A549 (cell line): ENCODE results near the gene ZBTB37. TPM values are rescaled to one million over a fixed set of nuclear protein-coding genes. Genes with fewer than 3 reads are reported as not detected.

ENCODE experiments used
- ATAC-seq, 2 experiments: fragments of 200-7000 bp in 1 of 2; fragments of >200 bp in 1 of 2; cut with Nextera tagmentation in 1 of 2; cut with Tn5 transposase in 1 of 2; 3 replicates each; pipeline versions ENCODE4 v1.8.0 to v1.9.1; 2018 to 2020; ENCODE audit warnings: mild to moderate bottlenecking in 1 of 2, moderate library complexity in 1 of 2
- CTCF ChIA-PET: fragments of 300-600 bp; sonication (Branson Sonifier 250); formaldehyde crosslinking; extraction: SDS; loops from one replicate; lab custom pipeline; 2021; ENCODE audit warnings: antibody characterized with exemption, inconsistent platforms; lab: Yijun Ruan, JAX
- POLR2A ChIA-PET: fragments of 350-600 bp; formaldehyde crosslinking; extraction: SDS; loops from one replicate; lab custom pipeline; 2021; ENCODE audit warnings: antibody characterized with exemption, inconsistent platforms; lab: Yijun Ruan, JAX
- DNase-seq, 2 experiments: peaks; one replicate each; pipeline versions ENCODE4 v3.0.0 to v3.0.0-alpha.2; 2011 to 2016; ENCODE audit warnings: low read depth in 1 of 2, low spot score in 1 of 2
- FAIRE-seq: peaks from 2 replicates; lab custom pipeline; 2011; peaks lifted over from hg19 to GRCh38; lab: Jason Lieb, UNC
- H3K27ac ChIP-seq, 2 experiments: fragments of >200 bp; sonication (Bioruptor Twin); formaldehyde crosslinking; 3 replicates each; pipeline ENCODE4 v1.5.1; 2016 to 2017
- H3K4me1 ChIP-seq: fragments of >200 bp; sonication (Bioruptor Twin); formaldehyde crosslinking; 3 replicates; pipeline ENCODE4 v1.6.1; 2016
- H3K4me2 ChIP-seq: fragments of >200 bp; sonication (Bioruptor Twin); formaldehyde crosslinking; 3 replicates; pipeline ENCODE4 v1.6.1; 2016
- H3K4me3 ChIP-seq: fragments of >200 bp; sonication (Bioruptor Twin); formaldehyde crosslinking; 3 replicates; pipeline ENCODE4 v1.5.1; 2016
- H3K9me3 ChIP-seq: fragments of >200 bp; sonication (Bioruptor Twin); formaldehyde crosslinking; 3 replicates; pipeline ENCODE4 v1.6.1; 2016
- CBX8 ChIP-seq: fragments of 200-600 bp; sonication (generic); IDR thresholded peaks from 2 replicates; pipeline ENCODE4 v1.6.1; 2016
- EHF ChIP-seq: fragments of 250-450 bp; sonication (Bioruptor Pico); IDR thresholded peaks from 2 replicates; pipeline ENCODE4 v1.5.0; 2020; ENCODE audit warnings: mild to moderate bottlenecking
- FOSL2 ChIP-seq, 2 experiments: fragments of 450-650 bp in 1 of 2; fragments of >200 bp in 1 of 2; sonication (Bioruptor Twin) in 1 of 2; formaldehyde crosslinking; IDR thresholded peaks; 2 replicates each; pipeline versions ENCODE4 v1.5.0 to v1.6.1; 2016 to 2020; ENCODE audit warnings: mild to moderate bottlenecking in 1 of 2, moderate library complexity in 1 of 2
- FOXS1 ChIP-seq: fragments of 250-450 bp; sonication (Bioruptor Pico); IDR thresholded peaks from 2 replicates; pipeline ENCODE4 v1.5.0; 2020; ENCODE audit warnings: mild to moderate bottlenecking, moderate library complexity
- GATA3 ChIP-seq: IDR thresholded peaks from 2 replicates; pipeline ENCODE4 v1.6.1; 2012; ENCODE audit warnings: borderline replicate concordance
- HOXA7 ChIP-seq: fragments of 250-450 bp; sonication (Bioruptor Pico); IDR thresholded peaks from 2 replicates; pipeline ENCODE4 v1.5.0; 2020; ENCODE audit warnings: mild to moderate bottlenecking, moderate library complexity
- KDM1A ChIP-seq: fragments of 200-600 bp; sonication (generic); IDR thresholded peaks from 2 replicates; pipeline ENCODE4 v1.6.1; 2016; ENCODE audit warnings: low read depth, mild to moderate bottlenecking
- NPAS2 ChIP-seq: fragments of 250-450 bp; sonication (Bioruptor Pico); IDR thresholded peaks from 2 replicates; pipeline ENCODE4 v1.8.0; 2022; ENCODE audit warnings: mild to moderate bottlenecking, moderate library complexity, borderline replicate concordance
- PHF8 ChIP-seq: fragments of 200-600 bp; sonication (generic); IDR thresholded peaks from 2 replicates; pipeline ENCODE4 v1.6.1; 2016; ENCODE audit warnings: low read depth, mild to moderate bottlenecking, antibody characterized with exemption, moderate library complexity, borderline replicate concordance
- SMC3 ChIP-seq: fragments of >200 bp; sonication (Bioruptor Twin); formaldehyde crosslinking; IDR thresholded peaks from 3 replicates; pipeline ENCODE4 v1.6.1; 2018; ENCODE audit warnings: inconsistent platforms
- ZC3H11A ChIP-seq: fragments of 450-650 bp; IDR thresholded peaks from 2 replicates; pipeline ENCODE4 v1.6.1; 2014; ENCODE audit warnings: antibody characterized with exemption, mild to moderate bottlenecking
- ZNF302 ChIP-seq: fragments of 250-450 bp; sonication (Bioruptor Pico); IDR thresholded peaks from 2 replicates; pipeline ENCODE4 v1.9.0; 2021; ENCODE audit warnings: inconsistent platforms, mild to moderate bottlenecking, moderate library complexity
- ZSCAN20 ChIP-seq: fragments of 250-450 bp; sonication (Bioruptor Pico); IDR thresholded peaks from 2 replicates; pipeline ENCODE4 v1.8.0; 2022; ENCODE audit warnings: mild to moderate bottlenecking, moderate library complexity
- WGBS: methylation state at CpG from one replicate; pipeline ENCODE4 v1.1.6; 2017; ENCODE audit errors: missing lambda C conversion rate; 5-methylcytosine and 5-hydroxymethylcytosine counted together
- polyA plus RNA-seq, 4 experiments: library from polyadenylated mRNA; depleted of rRNA in 3 of 4; stranded (reverse); fragments of >200 nt; fragmentation: RNase III in 1 of 4; extraction: RNeasy Plus Mini Kit Qiagen cat#74134 plus additional on column Dnase treatment in 1 of 4; gene quantifications; 2 replicates in 3 of 4; 3 replicates in 1 of 4; pipeline ENCODE4 v1.2.3, GENCODE V29; 2011 to 2017
- small RNA-seq, 6 experiments: library from RNA; depleted of rRNA; stranded (forward); fragments of <200 nt; gene quantifications; one replicate each; pipeline ENCODE3, GENCODE V24; 2012
- TF ChIP-seq, protein P1 (sequence below): IDR thresholded peaks from 2 replicates; pipeline ENCODE4 v1.6.1; 2012; ENCODE audit warnings: low read depth, borderline replicate concordance
- TF ChIP-seq, protein P2 (sequence below): fragments of 250-450 bp; sonication (Bioruptor Pico); IDR thresholded peaks from 2 replicates; pipeline ENCODE4 v1.5.0; 2021; ENCODE audit warnings: mild to moderate bottlenecking, moderate library complexity, borderline replicate concordance
- TF ChIP-seq, protein P3 (sequence below): fragments of 150-350 bp; IDR thresholded peaks from 2 replicates; pipeline ENCODE4 v1.6.1; 2014; ENCODE audit warnings: low read depth, mild to moderate bottlenecking, low read length
- TF ChIP-seq, protein P4 (sequence below): fragments of 250-450 bp; sonication (Bioruptor Pico); IDR thresholded peaks from 2 replicates; pipeline ENCODE4 v1.5.0; 2020; ENCODE audit warnings: low read depth, mild to moderate bottlenecking, moderate library complexity

ZBTB37 gene
- polyA plus RNA-seq, 2 of the 4 experiments (the other 2 are of a cell fraction) = 1.0 to 3.0 TPM

DNA sequence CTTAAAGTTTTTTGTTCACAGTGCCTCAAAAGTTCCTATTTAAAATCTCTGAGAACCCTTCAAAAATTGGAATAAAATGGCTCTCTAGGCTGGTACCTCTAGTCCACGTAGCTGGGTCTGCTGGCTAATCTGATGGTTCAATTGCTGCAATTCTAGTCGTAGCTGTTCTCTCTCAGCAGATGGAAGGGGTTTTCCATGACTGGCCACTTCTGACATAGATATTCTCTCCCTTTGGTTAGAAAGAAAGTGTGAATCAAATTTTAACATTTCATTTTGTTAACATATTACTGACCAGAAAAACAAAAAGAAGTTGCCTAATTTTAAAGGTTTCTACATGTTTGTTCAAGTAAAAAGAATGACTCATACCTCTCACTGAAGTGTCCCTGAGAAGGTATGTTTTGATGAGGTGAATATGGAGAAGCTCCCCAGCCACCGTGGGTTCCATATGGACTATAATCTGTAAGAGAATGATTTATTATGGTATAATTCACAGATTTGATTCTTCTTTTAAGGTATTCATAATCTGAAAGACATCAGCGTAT, 78.3 kb downstream of the ZBTB37 start:
- POLR2A ChIA-PET = interaction anchor here (0.9 to 1.2 kb wide), 3 partner anchors 15 to 78 kb away, joined by 3 read pairs; partner anchors contain the start of genes RC3H1 and ZBTB37

DNA sequence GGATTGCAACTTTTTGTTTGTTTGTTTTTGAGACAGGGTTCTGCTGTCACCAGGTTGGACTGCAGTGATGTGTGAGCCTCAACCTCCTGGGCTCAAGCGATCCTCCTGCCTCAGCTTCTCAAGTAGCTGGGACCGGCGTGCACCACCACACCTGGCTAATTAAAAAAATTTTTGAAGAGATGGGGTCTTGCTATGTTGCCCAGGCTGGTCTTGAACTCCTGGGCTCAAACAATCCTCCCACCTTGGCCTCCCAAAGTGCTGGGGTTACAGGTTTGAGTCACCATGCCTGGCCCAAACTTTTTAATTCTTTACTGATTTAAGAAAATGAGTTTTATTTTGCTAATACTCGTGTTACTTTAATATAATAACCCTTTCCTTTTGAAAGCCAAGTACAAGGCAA, 80.4 kb downstream of the ZBTB37 start:
- WGBS = 92% methylated on average over 4 of the region's 4 CpGs
- no peak overlapping the region for H3K4me2 ChIP-seq
- CTCF ChIA-PET = no interaction called here
- POLR2A ChIA-PET = no interaction called here
- peaks cover 10% of the 10 kb centered on the region; the same call in 2 of the 3 replicates for H3K4me1 ChIP-seq
- FAIRE-seq (no peak), DNase-seq (no peak), ATAC-seq (no peak)
- TF ChIP-seq, protein P1, sequence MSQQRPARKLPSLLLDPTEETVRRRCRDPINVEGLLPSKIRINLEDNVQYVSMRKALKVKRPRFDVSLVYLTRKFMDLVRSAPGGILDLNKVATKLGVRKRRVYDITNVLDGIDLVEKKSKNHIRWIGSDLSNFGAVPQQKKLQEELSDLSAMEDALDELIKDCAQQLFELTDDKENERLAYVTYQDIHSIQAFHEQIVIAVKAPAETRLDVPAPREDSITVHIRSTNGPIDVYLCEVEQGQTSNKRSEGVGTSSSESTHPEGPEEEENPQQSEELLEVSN = no peak
- TF ChIP-seq NPAS2 (CRISPR knock-in tag) (no peak), SMC3 (no peak), ZNF302 (CRISPR knock-in tag) (no peak), ZSCAN20 (CRISPR knock-in tag) (no peak), GATA3 (no peak), ZC3H11A (no peak), PHF8 (no peak), EHF (CRISPR knock-in tag) (no peak), FOXS1 (no peak), KDM1A (no peak), CBX8 (no peak)
- TF ChIP-seq, protein P2, sequence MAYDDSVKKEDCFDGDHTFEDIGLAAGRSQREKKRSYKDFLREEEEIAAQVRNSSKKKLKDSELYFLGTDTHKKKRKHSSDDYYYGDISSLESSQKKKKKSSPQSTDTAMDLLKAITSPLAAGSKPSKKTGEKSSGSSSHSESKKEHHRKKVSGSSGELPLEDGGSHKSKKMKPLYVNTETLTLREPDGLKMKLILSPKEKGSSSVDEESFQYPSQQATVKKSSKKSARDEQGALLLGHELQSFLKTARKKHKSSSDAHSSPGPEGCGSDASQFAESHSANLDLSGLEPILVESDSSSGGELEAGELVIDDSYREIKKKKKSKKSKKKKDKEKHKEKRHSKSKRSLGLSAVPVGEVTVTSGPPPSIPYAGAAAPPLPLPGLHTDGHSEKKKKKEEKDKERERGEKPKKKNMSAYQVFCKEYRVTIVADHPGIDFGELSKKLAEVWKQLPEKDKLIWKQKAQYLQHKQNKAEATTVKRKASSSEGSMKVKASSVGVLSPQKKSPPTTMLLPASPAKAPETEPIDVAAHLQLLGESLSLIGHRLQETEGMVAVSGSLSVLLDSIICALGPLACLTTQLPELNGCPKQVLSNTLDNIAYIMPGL (CRISPR knock-in tag) = no peak
- TF ChIP-seq, protein P3, sequence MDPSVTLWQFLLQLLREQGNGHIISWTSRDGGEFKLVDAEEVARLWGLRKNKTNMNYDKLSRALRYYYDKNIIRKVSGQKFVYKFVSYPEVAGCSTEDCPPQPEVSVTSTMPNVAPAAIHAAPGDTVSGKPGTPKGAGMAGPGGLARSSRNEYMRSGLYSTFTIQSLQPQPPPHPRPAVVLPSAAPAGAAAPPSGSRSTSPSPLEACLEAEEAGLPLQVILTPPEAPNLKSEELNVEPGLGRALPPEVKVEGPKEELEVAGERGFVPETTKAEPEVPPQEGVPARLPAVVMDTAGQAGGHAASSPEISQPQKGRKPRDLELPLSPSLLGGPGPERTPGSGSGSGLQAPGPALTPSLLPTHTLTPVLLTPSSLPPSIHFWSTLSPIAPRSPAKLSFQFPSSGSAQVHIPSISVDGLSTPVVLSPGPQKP = no peak
- H3K9me3 ChIP-seq = no peaks in the 10 kb centered on the region
- no peak overlapping the region for H3K27ac ChIP-seq
- H3K4me3 ChIP-seq = no peak overlapping the region

More for the DNA sequence above, 78.3 kb downstream of the ZBTB37 start:
- no peak overlapping the region for H3K4me2 ChIP-seq
- H3K27ac ChIP-seq = no peak overlapping the region
- no peak for DNase-seq
- H3K9me3 ChIP-seq = no peaks in the 10 kb centered on the region
- FAIRE-seq = no peak
- H3K4me3 ChIP-seq = no peak overlapping the region
- TF ChIP-seq FOSL2 (IDR thresholded peaks at IDR 0.05) (no peak), FOSL2 (CRISPR knock-in tag; IDR thresholded peaks at IDR 0.05) (peak; percentile 52), KDM1A (no peak), HOXA7 (CRISPR knock-in tag) (no peak), GATA3 (no peak)
- TF ChIP-seq, protein P4, sequence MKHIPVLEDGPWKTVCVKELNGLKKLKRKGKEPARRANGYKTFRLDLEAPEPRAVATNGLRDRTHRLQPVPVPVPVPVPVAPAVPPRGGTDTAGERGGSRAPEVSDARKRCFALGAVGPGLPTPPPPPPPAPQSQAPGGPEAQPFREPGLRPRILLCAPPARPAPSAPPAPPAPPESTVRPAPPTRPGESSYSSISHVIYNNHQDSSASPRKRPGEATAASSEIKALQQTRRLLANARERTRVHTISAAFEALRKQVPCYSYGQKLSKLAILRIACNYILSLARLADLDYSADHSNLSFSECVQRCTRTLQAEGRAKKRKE = no peak
- CTCF ChIA-PET = interaction anchor here (0.6 to 1.4 kb wide), 2 partner anchors 29 to 33 kb away, joined by 3 read pairs; no protein-coding TSS in a partner anchor
- 83% methylated on average over 4 of the region's 4 CpGs for WGBS
- H3K4me1 ChIP-seq = peaks cover 10% of the 10 kb centered on the region; the same call in 2 of the 3 replicates
- ATAC-seq = 0 out of 6 replicates have a peak, but pooled peaks of 1 of the 2 experiments have one; percentile 19

Small RNAs within 50 kb of the gene (small RNA-seq; reads per million reads assigned to genes)
- gene RNA5SP67 = 0 to 3.9 (median 0.27) reads per million in 6 experiments

Other genes with a start within 250 kb of the ZBTB37 start
- not detected in 2 replicates for gene TEX50, start 233.0 kb upstream of the ZBTB37 start, polyA plus RNA-seq (2011; rRNA removed)
- not detected in 3 replicates for gene TEX50, start 233.0 kb upstream of the ZBTB37 start, polyA plus RNA-seq (2017; fragmentation: RNase III; extraction: RNeasy Plus Mini Kit Qiagen cat#74134 plus additional on column Dnase treatment)
- 0.27 and 0.30 TPM in 2 replicates for gene ANKRD45, start 198.5 kb upstream of the ZBTB37 start, polyA plus RNA-seq (2011; rRNA removed)
- gene ANKRD45, start 198.5 kb upstream of the ZBTB37 start, polyA plus RNA-seq (2017; fragmentation: RNase III; extraction: RNeasy Plus Mini Kit Qiagen cat#74134 plus additional on column Dnase treatment) = 0.14 to 0.18 TPM (median 0.15 TPM) in 3 replicates
- gene KLHL20, start 153.4 kb upstream of the ZBTB37 start, polyA plus RNA-seq (2011; rRNA removed) = 15.8 and 16.9 TPM in 2 replicates
- 11.4 to 12.5 TPM (median 12.0 TPM) in 3 replicates for gene KLHL20, start 153.4 kb upstream of the ZBTB37 start, polyA plus RNA-seq (2017; fragmentation: RNase III; extraction: RNeasy Plus Mini Kit Qiagen cat#74134 plus additional on column Dnase treatment)
- 67.0 and 70.4 TPM in 2 replicates for gene DARS2, start 43.7 kb upstream of the ZBTB37 start, polyA plus RNA-seq (2011; rRNA removed)
- 42.9 to 43.3 TPM (median 43.1 TPM) in 3 replicates for gene DARS2, start 43.7 kb upstream of the ZBTB37 start, polyA plus RNA-seq (2017; fragmentation: RNase III; extraction: RNeasy Plus Mini Kit Qiagen cat#74134 plus additional on column Dnase treatment)
- gene CENPL, start 43.5 kb upstream of the ZBTB37 start, polyA plus RNA-seq (2011; rRNA removed) = 15.6 and 20.2 TPM in 2 replicates
- gene CENPL, start 43.5 kb upstream of the ZBTB37 start, polyA plus RNA-seq (2017; fragmentation: RNase III; extraction: RNeasy Plus Mini Kit Qiagen cat#74134 plus additional on column Dnase treatment) = 10.8 to 12.5 TPM (median 11.3 TPM) in 3 replicates
- 1,735 and 1,903 TPM in 2 replicates for gene GAS5, start 391 bp upstream of the ZBTB37 start, polyA plus RNA-seq (2011; rRNA removed)
- gene GAS5, start 391 bp upstream of the ZBTB37 start, polyA plus RNA-seq (2017; fragmentation: RNase III; extraction: RNeasy Plus Mini Kit Qiagen cat#74134 plus additional on column Dnase treatment) = 376 to 421 TPM (median 410 TPM) in 3 replicates
- gene SERPINC1, start 48.9 kb downstream of the ZBTB37 start, polyA plus RNA-seq (2011; rRNA removed) = 0.13 and 0.15 TPM in 2 replicates
- 0.05 to 0.13 TPM (median 0.05 TPM) in 3 replicates for gene SERPINC1, start 48.9 kb downstream of the ZBTB37 start, polyA plus RNA-seq (2017; fragmentation: RNase III; extraction: RNeasy Plus Mini Kit Qiagen cat#74134 plus additional on column Dnase treatment)
- 12.7 and 17.3 TPM in 2 replicates for gene RC3H1, start 154.0 kb downstream of the ZBTB37 start, polyA plus RNA-seq (2011; rRNA removed)
- 4.0 TPM in 3 replicates for gene RC3H1, start 154.0 kb downstream of the ZBTB37 start, polyA plus RNA-seq (2017; fragmentation: RNase III; extraction: RNeasy Plus Mini Kit Qiagen cat#74134 plus additional on column Dnase treatment)